ENCODE measurements around the gene AURKAIP1. TPM values are rescaled to one million over a fixed set of nuclear protein-coding genes. Genes with fewer than 3 reads are reported as not detected.

The AURKAIP1 gene
- total RNA-seq, 1 donor: 74.6 TPM

- H3K4me1 ChIP-seq (ENCODE audit: insufficient read depth, low read length): peaks cover 35% of the 10 kb centered on the region
- H3K4me3 ChIP-seq (ENCODE audit: insufficient read depth, low read length): peak overlapping the region; percentile 82
- H3K27ac ChIP-seq (ENCODE audit: low read depth, low read length): peak overlapping the region; percentile 37
- H2AFZ ChIP-seq (ENCODE audit: low read length): no peak overlapping the region
- peaks cover 68% of the 10 kb centered on the region for H3K79me2 ChIP-seq (ENCODE audit: insufficient read depth, low read length)
- peak; percentile 86 for DNase-seq (ENCODE audit: insufficient read length, low spot score, missing footprints)
- H3K4me2 ChIP-seq (ENCODE audit: insufficient read depth, low read length): peak overlapping the region; percentile 92
- H4K20me1 ChIP-seq (ENCODE audit: insufficient read depth, low read length): peaks cover 57% of the 10 kb centered on the region
- no peaks in the 10 kb centered on the region for H3K9me3 ChIP-seq (ENCODE audit: low read depth, low read length)
- H3K36me3 ChIP-seq (ENCODE audit: insufficient read depth, low read length): peaks cover 3% of the 10 kb centered on the region
- H3K27me3 ChIP-seq (ENCODE audit: insufficient read depth, low read length): no peaks in the 10 kb centered on the region
- no peak for TF ChIP-seq CTCF (IDR thresholded peaks at IDR 0.05; ENCODE audit: extremely low read depth, low read depth, low read length)
Measured at GRCh38 chr1:1347026-1347595, 27.9 kb downstream of the AURKAIP1 start.

GRCh38 chr1:1346501-1346890 is 28.5 kb downstream of the AURKAIP1 start:
- Histone ChIP-seq H4K20me1 (ENCODE audit: insufficient read depth, low read length) (peaks cover 57% of the 10 kb centered on the region), H3K4me3 (ENCODE audit: insufficient read depth, low read length) (peak overlapping the region; percentile 43), H3K4me2 (ENCODE audit: insufficient read depth, low read length) (peak overlapping the region; percentile 92), H3K27me3 (ENCODE audit: insufficient read depth, low read length) (no peaks in the 10 kb centered on the region), H3K27ac (ENCODE audit: low read depth, low read length) (peak overlapping the region; percentile 56), H3K36me3 (ENCODE audit: insufficient read depth, low read length) (peaks cover 5% of the 10 kb centered on the region), H2AFZ (ENCODE audit: low read length) (no peak overlapping the region), H3K4me1 (ENCODE audit: insufficient read depth, low read length) (peaks cover 35% of the 10 kb centered on the region), H3K9me3 (ENCODE audit: low read depth, low read length) (no peaks in the 10 kb centered on the region), H3K79me2 (ENCODE audit: insufficient read depth, low read length) (peaks cover 74% of the 10 kb centered on the region)
- TF ChIP-seq CTCF (IDR thresholded peaks at IDR 0.05; ENCODE audit: extremely low read depth, low read depth, low read length): no peak
- peak; percentile 89 for DNase-seq (ENCODE audit: insufficient read length, low spot score, missing footprints)

- Histone ChIP-seq H3K27ac (ENCODE audit: low read depth, low read length) (peak overlapping the region; percentile 56), H3K27me3 (ENCODE audit: insufficient read depth, low read length) (no peaks in the 10 kb centered on the region), H3K9me3 (ENCODE audit: low read depth, low read length) (no peaks in the 10 kb centered on the region), H3K36me3 (ENCODE audit: insufficient read depth, low read length) (peaks cover 11% of the 10 kb centered on the region), H3K4me1 (ENCODE audit: insufficient read depth, low read length) (peaks cover 35% of the 10 kb centered on the region), H3K79me2 (ENCODE audit: insufficient read depth, low read length) (peaks cover 79% of the 10 kb centered on the region), H3K4me3 (ENCODE audit: insufficient read depth, low read length) (peak overlapping the region; percentile 43), H4K20me1 (ENCODE audit: insufficient read depth, low read length) (peaks cover 61% of the 10 kb centered on the region), H3K4me2 (ENCODE audit: insufficient read depth, low read length) (peak overlapping the region; percentile 92), H2AFZ (ENCODE audit: low read length) (no peak overlapping the region)
- DNase-seq (ENCODE audit: insufficient read length, low spot score, missing footprints): peak; percentile 95
- TF ChIP-seq CTCF (IDR thresholded peaks at IDR 0.05; ENCODE audit: extremely low read depth, low read depth, low read length): no peak
Measured at GRCh38 chr1:1345860-1346500, 29.0 kb downstream of the AURKAIP1 start.

GRCh38 chr1:1345384-1345783 is 29.6 kb downstream of the AURKAIP1 start:
- peak overlapping the region; percentile 56 for H3K27ac ChIP-seq (ENCODE audit: low read depth, low read length)
- peak overlapping the region; percentile 43 for H3K4me3 ChIP-seq (ENCODE audit: insufficient read depth, low read length)
- TF ChIP-seq CTCF (IDR thresholded peaks at IDR 0.05; ENCODE audit: extremely low read depth, low read depth, low read length): no peak
- no peaks in the 10 kb centered on the region for H3K27me3 ChIP-seq (ENCODE audit: insufficient read depth, low read length)
- H3K4me2 ChIP-seq (ENCODE audit: insufficient read depth, low read length): peak overlapping the region; percentile 92
- peaks cover 85% of the 10 kb centered on the region for H3K79me2 ChIP-seq (ENCODE audit: insufficient read depth, low read length)
- peaks cover 35% of the 10 kb centered on the region for H3K4me1 ChIP-seq (ENCODE audit: insufficient read depth, low read length)
- peak; percentile 95 for DNase-seq (ENCODE audit: insufficient read length, low spot score, missing footprints)
- H3K9me3 ChIP-seq (ENCODE audit: low read depth, low read length): no peaks in the 10 kb centered on the region
- H2AFZ ChIP-seq (ENCODE audit: low read length): no peak overlapping the region
- peaks cover 17% of the 10 kb centered on the region for H3K36me3 ChIP-seq (ENCODE audit: insufficient read depth, low read length)
- peaks cover 67% of the 10 kb centered on the region for H4K20me1 ChIP-seq (ENCODE audit: insufficient read depth, low read length)
